ENCODE measurements around the gene CCNO.

Gene CCNO

GRCh38 chr5:55231029-55231918 lies 2.1 kb downstream of the CCNO start:
- Histone ChIP-seq H3K36me3 (replicated peaks in 1 of 2; ENCODE audit: control insufficient read depth in 2 of 2, insufficient read depth in 2 of 2, low read length in 2 of 2) (no peaks in the 10 kb centered on the region), H4K8ac (ENCODE audit: low read depth, low read length) (no peak overlapping the region), H4K91ac (ENCODE audit: low read depth, low read length, poor library complexity) (no peak overlapping the region), H2BK12ac (ENCODE audit: low read length) (peak overlapping the region; percentile 42), H3K4me2 (ENCODE audit: insufficient read depth, low read length, poor library complexity, severe bottlenecking) (peak overlapping the region; percentile 21), H2BK15ac (ENCODE audit: low read length) (peak overlapping the region; percentile 42), H2BK120ac (ENCODE audit: low read depth, low read length) (no peak overlapping the region), H3K9me3 (replicated peaks in 1 of 2; ENCODE audit: control insufficient read depth in 2 of 2, insufficient read depth in 1 of 2, low read depth in 1 of 2, low read length in 2 of 2) (no peaks in the 10 kb centered on the region), H3K14ac (ENCODE audit: low read length) (peak overlapping the region; percentile 85), H3K18ac (ENCODE audit: low read length) (peak overlapping the region; percentile 2), H3K4me3 (ENCODE audit: low read length in 2 of 2) (peak overlapping the region in 1 of 2 donors; percentile 22), H3K27me3 (ENCODE audit: control insufficient read depth in 3 of 3, insufficient read depth in 3 of 3, low read depth in 1 of 3, low read length in 3 of 3) (peaks cover 43 to 86% (median 84%) of the 10 kb centered on the region in 3 experiments), H2AFZ (ENCODE audit: low read length) (peak overlapping the region; percentile 99), H3K23ac (ENCODE audit: low read depth, low read length, poor library complexity) (peak overlapping the region; percentile 67), H3K4ac (ENCODE audit: low read length) (no peak overlapping the region), H3K9ac (ENCODE audit: low read depth, low read length, poor library complexity) (no peak overlapping the region), H3K27ac (replicated peaks; ENCODE audit: low read length) (no peak overlapping the region), H3K4me1 (ENCODE audit: control insufficient read depth in 2 of 2, insufficient read depth in 1 of 2, low read depth in 1 of 2, low read length in 2 of 2) (peaks cover 11 to 16% of the 10 kb centered on the region in 2 donors), H2BK5ac (ENCODE audit: low read length) (no peak overlapping the region), H3K79me1 (ENCODE audit: low read depth, low read length) (no peaks in the 10 kb centered on the region), H2AK5ac (ENCODE audit: low read depth, low read length) (no peak overlapping the region)
- WGBS, 2 donors (ENCODE audit: extremely low coverage in 2 of 2, insufficient read length in 2 of 2, insufficient replicate concordance in 1 of 2): no CpG with 5 or more reads among the region's 48 CpGs
- DNase-seq (ENCODE audit: low spot score): peak; percentile 38

- Histone ChIP-seq H3K4me3 (ENCODE audit: low read length in 2 of 2) (no peak overlapping the region), H3K23ac (ENCODE audit: low read depth, low read length, poor library complexity) (no peak overlapping the region), H2BK120ac (ENCODE audit: low read depth, low read length) (no peak overlapping the region), H2AK5ac (ENCODE audit: low read depth, low read length) (no peak overlapping the region), H3K4me2 (ENCODE audit: insufficient read depth, low read length, poor library complexity, severe bottlenecking) (no peak overlapping the region), H4K8ac (ENCODE audit: low read depth, low read length) (no peak overlapping the region), H2BK12ac (ENCODE audit: low read length) (no peak overlapping the region), H2BK15ac (ENCODE audit: low read length) (no peak overlapping the region), H3K36me3 (replicated peaks in 1 of 2; ENCODE audit: control insufficient read depth in 2 of 2, insufficient read depth in 2 of 2, low read length in 2 of 2) (no peaks in the 10 kb centered on the region), H3K79me1 (ENCODE audit: low read depth, low read length) (no peaks in the 10 kb centered on the region), H3K4ac (ENCODE audit: low read length) (no peak overlapping the region), H3K14ac (ENCODE audit: low read length) (no peak overlapping the region), H3K9me3 (replicated peaks in 1 of 2; ENCODE audit: control insufficient read depth in 2 of 2, insufficient read depth in 1 of 2, low read depth in 1 of 2, low read length in 2 of 2) (no peaks in the 10 kb centered on the region), H3K18ac (ENCODE audit: low read length) (no peak overlapping the region), H3K9ac (ENCODE audit: low read depth, low read length, poor library complexity) (no peak overlapping the region), H3K4me1 (ENCODE audit: control insufficient read depth in 2 of 2, insufficient read depth in 1 of 2, low read depth in 1 of 2, low read length in 2 of 2) (peaks cover 11 to 16% of the 10 kb centered on the region in 2 donors), H2AFZ (ENCODE audit: low read length) (no peak overlapping the region), H2BK5ac (ENCODE audit: low read length) (no peak overlapping the region), H4K91ac (ENCODE audit: low read depth, low read length, poor library complexity) (no peak overlapping the region), H3K27me3 (ENCODE audit: control insufficient read depth in 3 of 3, insufficient read depth in 3 of 3, low read depth in 1 of 3, low read length in 3 of 3) (peaks cover 48 to 94% (median 92%) of the 10 kb centered on the region in 3 experiments), H3K27ac (replicated peaks; ENCODE audit: low read length) (no peak overlapping the region)
- WGBS, 2 donors (ENCODE audit: extremely low coverage in 2 of 2, insufficient read length in 2 of 2, insufficient replicate concordance in 1 of 2): no CpG with 5 or more reads among the region's 8 CpGs
- no peak for DNase-seq (ENCODE audit: low spot score)
Measured at GRCh38 chr5:55230086-55230629, 3.2 kb downstream of the CCNO start.

DNA sequence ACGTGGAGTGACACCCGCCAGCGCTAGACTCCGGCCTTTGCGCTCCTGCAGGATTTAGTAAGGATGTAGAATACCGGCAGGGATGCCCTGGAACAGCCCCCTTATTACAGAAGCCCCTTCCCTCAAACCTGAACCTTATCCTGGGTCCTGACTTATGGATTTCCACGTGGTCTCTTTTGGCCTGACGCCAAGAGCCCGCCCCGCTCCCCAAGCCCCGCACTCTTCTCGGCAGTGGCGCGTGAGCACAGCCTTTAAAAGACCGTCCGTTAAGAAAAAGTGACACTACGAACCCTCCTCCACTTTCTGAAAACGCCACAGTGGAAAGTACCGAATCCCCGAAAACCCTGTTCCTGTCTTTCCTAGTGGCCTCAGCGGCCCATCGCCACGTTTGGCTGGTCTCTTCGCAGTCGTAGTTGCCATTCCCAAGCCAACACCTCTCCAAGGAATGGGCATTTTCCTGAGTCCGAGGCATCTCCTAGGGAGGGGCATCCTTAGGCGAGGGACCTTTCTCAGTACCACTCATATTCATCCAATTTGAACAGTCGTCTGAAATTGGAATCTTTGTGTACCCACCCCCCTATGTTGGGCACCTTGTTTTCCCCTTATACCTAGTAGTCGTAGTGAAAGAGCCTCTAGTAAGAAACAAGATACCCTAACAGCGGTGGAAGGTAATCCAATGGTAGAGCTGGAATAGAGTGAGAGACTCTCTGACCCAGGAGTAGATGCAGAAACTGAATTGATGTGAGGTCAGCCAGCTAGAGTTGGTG lies 5.6 kb downstream of the CCNO start:
- Histone ChIP-seq H3K4me1 (ENCODE audit: control insufficient read depth in 2 of 2, insufficient read depth in 1 of 2, low read depth in 1 of 2, low read length in 2 of 2) (peaks cover 10 to 19% of the 10 kb centered on the region in 2 donors), H2BK120ac (ENCODE audit: low read depth, low read length) (no peak overlapping the region), H3K36me3 (replicated peaks in 1 of 2; ENCODE audit: control insufficient read depth in 2 of 2, insufficient read depth in 2 of 2, low read length in 2 of 2) (no peaks in the 10 kb centered on the region), H3K9ac (ENCODE audit: low read depth, low read length, poor library complexity) (no peak overlapping the region), H4K8ac (ENCODE audit: low read depth, low read length) (no peak overlapping the region), H3K4me2 (ENCODE audit: insufficient read depth, low read length, poor library complexity, severe bottlenecking) (peak overlapping the region; percentile 63), H3K23ac (ENCODE audit: low read depth, low read length, poor library complexity) (no peak overlapping the region), H3K27ac (replicated peaks; ENCODE audit: low read length) (no peak overlapping the region), H3K4ac (ENCODE audit: low read length) (no peak overlapping the region), H4K91ac (ENCODE audit: low read depth, low read length, poor library complexity) (no peak overlapping the region), H3K18ac (ENCODE audit: low read length) (no peak overlapping the region), H3K9me3 (replicated peaks in 1 of 2; ENCODE audit: control insufficient read depth in 2 of 2, insufficient read depth in 1 of 2, low read depth in 1 of 2, low read length in 2 of 2) (peaks cover 0 to 2% of the 10 kb centered on the region in 2 donors), H3K14ac (ENCODE audit: low read length) (no peak overlapping the region), H2BK15ac (ENCODE audit: low read length) (no peak overlapping the region), H2AK5ac (ENCODE audit: low read depth, low read length) (no peak overlapping the region), H2BK5ac (ENCODE audit: low read length) (no peak overlapping the region), H3K4me3 (ENCODE audit: low read length in 2 of 2) (peak overlapping the region; percentile 45 to 75), H3K27me3 (ENCODE audit: control insufficient read depth in 3 of 3, insufficient read depth in 3 of 3, low read depth in 1 of 3, low read length in 3 of 3) (peaks cover 62 to 98% (median 97%) of the 10 kb centered on the region in 3 experiments), H3K79me1 (ENCODE audit: low read depth, low read length) (no peaks in the 10 kb centered on the region), H2BK12ac (ENCODE audit: low read length) (no peak overlapping the region), H2AFZ (ENCODE audit: low read length) (peak overlapping the region; percentile 95)
- no peak for DNase-seq (ENCODE audit: low spot score)
- whole genome bisulfite sequencing, 2 donors (ENCODE audit: extremely low coverage in 2 of 2, insufficient read length in 2 of 2, insufficient replicate concordance in 1 of 2): no CpG with 5 or more reads among the region's 30 CpGs

Data from neuronal stem cell (in vitro differentiated cells).